GM12878 (cell line): Measurements from ENCODE around the gene PEMT. TPM values are rescaled to one million over a fixed set of nuclear protein-coding genes. Genes with fewer than 3 reads are reported as not detected.

Experiments used
- ATAC-seq: fragments of 200-7000 bp; cut with Tn5 transposase; 3 replicates; pipeline ENCODE4 v1.9.1; 2020; ENCODE audit warnings: mild to moderate bottlenecking, moderate library complexity
- BruUV-seq: library from RNA; stranded (reverse); fragments of 400-500 nt; replicated peaks from 2 replicates; lab custom pipeline; 2021; lab: Mats Ljungman, UMichigan
- CTCF ChIA-PET: fragments of 300-600 bp; sonication (Branson Sonifier 250); formaldehyde crosslinking; extraction: SDS; loops from one replicate; lab custom pipeline; 2021; ENCODE audit warnings: inconsistent platforms; lab: Yijun Ruan, JAX
- POLR2A ChIA-PET: fragments of 350-600 bp; formaldehyde crosslinking; extraction: SDS; loops from one replicate; lab custom pipeline; 2021; ENCODE audit warnings: inconsistent platforms; lab: Charles Lee
- RAD21 ChIA-PET: fragments of 300-600 bp; sonication (Branson Sonifier 250); formaldehyde crosslinking; loops from one replicate; lab custom pipeline; 2023; ENCODE audit warnings: antibody characterized with exemption; ENCODE audit not compliant: unreplicated experiment; lab: Charles Lee
- SMC1A ChIA-PET: fragments of 300-600 bp; sonication (Branson Sonifier 250); formaldehyde crosslinking; loops from one replicate; lab custom pipeline; 2023; ENCODE audit not compliant: unreplicated experiment, uncharacterized antibody; lab: Charles Lee
- DNase-seq: peaks from one replicate; pipeline ENCODE4 v3.0.0-alpha.2; 2011; ENCODE audit warnings: low read depth, low spot score
- FAIRE-seq: peaks from 3 replicates; lab custom pipeline; 2011; peaks lifted over from hg19 to GRCh38; lab: Jason Lieb, UNC
- H2AFZ ChIP-seq: 2 replicates; pipeline ENCODE4 v1.6.0; 2011; ENCODE audit warnings: low read depth, low read length, control low read depth; ENCODE audit not compliant: control insufficient read depth
- H3K27ac ChIP-seq: 2 replicates; pipeline ENCODE4 v1.5.1; 2011; ENCODE audit warnings: control low read depth; ENCODE audit not compliant: control insufficient read depth, insufficient read depth
- H3K27me3 ChIP-seq, 2 experiments: replicated peaks in 1 of 2; 2 replicates each; pipeline versions ENCODE4 v1.6.0 to v1.6.1; 2011; ENCODE audit warnings: low read length in 1 of 2; ENCODE audit not compliant: control insufficient read depth in 2 of 2, insufficient read depth in 2 of 2
- H3K36me3 ChIP-seq, 2 experiments: 2 replicates each; pipeline ENCODE4 v1.5.1; 2011; ENCODE audit warnings: low read length in 1 of 2; ENCODE audit not compliant: control insufficient read depth in 2 of 2, insufficient read depth in 2 of 2
- H3K4me1 ChIP-seq: 2 replicates; pipeline ENCODE4 v1.6.1; 2011; ENCODE audit warnings: mild to moderate bottlenecking, low read length, moderate library complexity, mixed read lengths; ENCODE audit not compliant: control insufficient read depth, insufficient read depth
- H3K4me2 ChIP-seq: 2 replicates; pipeline ENCODE4 v1.6.0; 2011; ENCODE audit warnings: control low read depth; ENCODE audit not compliant: control insufficient read depth, insufficient read depth
- H3K4me3 ChIP-seq: fragments of 200-600 bp; sonication (generic); 2 replicates; pipeline ENCODE4 v1.5.1; 2016
- H3K79me2 ChIP-seq: 2 replicates; pipeline ENCODE4 v1.6.0; 2011; ENCODE audit warnings: low read length; ENCODE audit not compliant: control insufficient read depth, insufficient read depth
- H3K9ac ChIP-seq: 2 replicates; pipeline ENCODE4 v1.8.0; 2011; ENCODE audit warnings: low read length, control low read depth, mixed read lengths; ENCODE audit not compliant: control insufficient read depth, insufficient read depth
- H3K9me3 ChIP-seq: replicated peaks from 3 replicates; pipeline ENCODE4 v1.5.1; 2011; ENCODE audit warnings: mild to moderate bottlenecking, low read length; ENCODE audit not compliant: control insufficient read depth, insufficient read depth
- H4K20me1 ChIP-seq: 2 replicates; pipeline ENCODE4 v1.6.0; 2011; ENCODE audit not compliant: control insufficient read depth, insufficient read depth
- BACH1 ChIP-seq: fragments of 450-650 bp; IDR thresholded peaks from 2 replicates; pipeline ENCODE4 v1.6.1; 2017; ENCODE audit warnings: mild to moderate bottlenecking, borderline replicate concordance
- DPF2 ChIP-seq: fragments of 450-650 bp; IDR thresholded peaks from 2 replicates; pipeline ENCODE4 v1.6.1; 2017; ENCODE audit warnings: mild to moderate bottlenecking
- JUND ChIP-seq: IDR thresholded peaks from 2 replicates; pipeline ENCODE4 v1.6.1; 2012; ENCODE audit warnings: low read depth, mild to moderate bottlenecking, low read length, improper control_type of control experiment, moderate library complexity
- KLF5 ChIP-seq: fragments of 450-650 bp; IDR thresholded peaks from 2 replicates; pipeline ENCODE4 v1.6.1; 2014; ENCODE audit warnings: mild to moderate bottlenecking; ENCODE audit not compliant: partially characterized antibody
- NFXL1 ChIP-seq: fragments of 450-650 bp; IDR thresholded peaks from 2 replicates; pipeline ENCODE4 v1.6.1; 2017; ENCODE audit warnings: antibody characterized with exemption, mild to moderate bottlenecking, borderline replicate concordance
- NFYB ChIP-seq: IDR thresholded peaks from 2 replicates; pipeline ENCODE4 v1.6.1; 2011; ENCODE audit warnings: low read depth, mild to moderate bottlenecking, low read length, improper control_type of control experiment, moderate library complexity; ENCODE audit not compliant: insufficient read depth
- POLR2A ChIP-seq: IDR thresholded peaks from 2 replicates; pipeline ENCODE4 v1.6.1; 2011; ENCODE audit warnings: low read depth, mild to moderate bottlenecking, low read length
- USF1 ChIP-seq: IDR thresholded peaks from 2 replicates; pipeline ENCODE4 v1.6.1; 2011; ENCODE audit warnings: borderline replicate concordance, low read depth, mild to moderate bottlenecking, moderate library complexity, mixed read lengths, low read length; ENCODE audit not compliant: insufficient read depth; ENCODE audit errors: extremely low read length
- YY1 ChIP-seq: IDR thresholded peaks from 2 replicates; pipeline ENCODE4 v1.6.1; 2011; ENCODE audit warnings: low read depth, mild to moderate bottlenecking, low read length
- ZNF207 ChIP-seq: fragments of 450-650 bp; IDR thresholded peaks from 2 replicates; pipeline ENCODE4 v1.6.1; 2014; ENCODE audit warnings: antibody characterized with exemption, mild to moderate bottlenecking, borderline replicate concordance
- ZNF274 ChIP-seq: IDR thresholded peaks from one replicate; pipeline ENCODE4 v1.8.0; 2011; ENCODE audit not compliant: insufficient read length, insufficient read depth
- WGBS: methylation state at CpG from one replicate; pipeline ENCODE4 v1.1.6; 2016; ENCODE audit warnings: low lambda C conversion rate; ENCODE audit not compliant: insufficient replicate concordance, insufficient coverage; ENCODE audit errors: missing lambda C conversion rate; 5-methylcytosine and 5-hydroxymethylcytosine counted together
- in situ Hi-C: fragments of 300-500 bp; cut with MboI; formaldehyde crosslinking; loops from 9 replicates; pipeline ENCODE4 v1.14.3; 2018; ENCODE audit warnings: mixed read lengths
- intact Hi-C: fragments of 100-400 bp; cut with micrococcal nuclease; formaldehyde crosslinking; loops from one replicate; pipeline ENCODE4 v1.14.2; 2022; ENCODE audit not compliant: unreplicated experiment
- polyA plus RNA-seq, 11 experiments: library from polyadenylated mRNA; depleted of rRNA in 4 of 11; unstranded in 6 of 11; stranded (reverse) in 5 of 11; fragments of >200 nt; fragmentation: Nextera tagmentation in 4 of 11; fragmentation: Illumina TruSeq in 1 of 11; extraction: Ambion mirVana in 4 of 11; extraction: Trizol in 1 of 11; gene quantifications; 1 replicate in 1 of 11; 2 replicates in 10 of 11; pipeline versions ENCODE4 v1.2.1 to v1.2.3, GENCODE V29; 2011 to 2016; ENCODE audit warnings: inconsistent platforms in 2 of 11, missing spikeins in 2 of 11, low read depth in 1 of 11
- total RNA-seq, 4 experiments: library from RNA; depleted of rRNA in 3 of 4; stranded (reverse); fragments of >200 nt in 3 of 4; fragmentation: Illumina TruSeq in 1 of 4; extraction: Trizol in 1 of 4; gene quantifications; 2 replicates each; pipeline versions ENCODE4 v1.2.1 to v1.2.3, GENCODE V29; 2013 to 2021
- TF ChIP-seq, protein P1 (sequence below): fragments of 450-650 bp; IDR thresholded peaks from 2 replicates; pipeline ENCODE4 v1.6.1; 2017; ENCODE audit warnings: mild to moderate bottlenecking, moderate library complexity
- TF ChIP-seq, protein P2 (sequence below): fragments of 450-650 bp; IDR thresholded peaks from 2 replicates; pipeline ENCODE4 v1.6.1; 2017; ENCODE audit warnings: mild to moderate bottlenecking

Gene PEMT
- total and polyA plus RNA-seq, 10 of the 15 experiments (the other 5 are each of a cell fraction or from before 2014, with no cell fraction given) = 2.8 to 44.7 (median 25.4) TPM

DNA sequence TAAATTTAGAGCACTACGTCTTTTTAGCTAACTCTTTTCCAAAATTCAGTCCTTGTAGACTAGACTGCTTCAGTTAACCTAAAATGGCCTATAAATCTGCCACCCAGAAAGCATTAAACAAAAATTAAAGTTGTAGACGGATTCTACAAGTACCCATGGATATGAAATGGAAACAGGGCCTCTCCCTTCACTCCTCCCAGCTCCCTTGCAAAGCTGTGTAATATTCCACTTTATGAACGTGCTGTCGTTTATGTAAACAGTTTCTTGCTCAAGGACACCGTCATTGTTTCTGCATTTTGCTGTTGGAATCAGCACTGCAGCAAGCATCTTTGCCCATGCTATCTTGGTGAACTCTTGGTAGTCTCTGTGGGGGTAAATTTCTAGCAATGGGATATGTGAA lies 109.6 kb downstream of the PEMT start:
- 87% methylated on average over 5 of the region's 5 CpGs for WGBS
- no peak overlapping the region for H3K27ac ChIP-seq
- no peaks in the 10 kb centered on the region for H4K20me1 ChIP-seq
- CTCF ChIA-PET = interaction anchor here (1.1 to 1.6 kb wide), 2 partner anchors 15 to 132 kb away, joined by 3 to 12 read pairs; partner anchors contain the start of gene RASD1
- ATAC-seq = no peak
- TF ChIP-seq POLR2A (no peak), NFXL1 (no peak), YY1 (no peak), ZNF274 (no peak), BACH1 (no peak), DPF2 (no peak), JUND (no peak), ZNF207 (no peak), NFYB (no peak), KLF5 (no peak), USF1 (no peak)
- TF ChIP-seq, protein P1, sequence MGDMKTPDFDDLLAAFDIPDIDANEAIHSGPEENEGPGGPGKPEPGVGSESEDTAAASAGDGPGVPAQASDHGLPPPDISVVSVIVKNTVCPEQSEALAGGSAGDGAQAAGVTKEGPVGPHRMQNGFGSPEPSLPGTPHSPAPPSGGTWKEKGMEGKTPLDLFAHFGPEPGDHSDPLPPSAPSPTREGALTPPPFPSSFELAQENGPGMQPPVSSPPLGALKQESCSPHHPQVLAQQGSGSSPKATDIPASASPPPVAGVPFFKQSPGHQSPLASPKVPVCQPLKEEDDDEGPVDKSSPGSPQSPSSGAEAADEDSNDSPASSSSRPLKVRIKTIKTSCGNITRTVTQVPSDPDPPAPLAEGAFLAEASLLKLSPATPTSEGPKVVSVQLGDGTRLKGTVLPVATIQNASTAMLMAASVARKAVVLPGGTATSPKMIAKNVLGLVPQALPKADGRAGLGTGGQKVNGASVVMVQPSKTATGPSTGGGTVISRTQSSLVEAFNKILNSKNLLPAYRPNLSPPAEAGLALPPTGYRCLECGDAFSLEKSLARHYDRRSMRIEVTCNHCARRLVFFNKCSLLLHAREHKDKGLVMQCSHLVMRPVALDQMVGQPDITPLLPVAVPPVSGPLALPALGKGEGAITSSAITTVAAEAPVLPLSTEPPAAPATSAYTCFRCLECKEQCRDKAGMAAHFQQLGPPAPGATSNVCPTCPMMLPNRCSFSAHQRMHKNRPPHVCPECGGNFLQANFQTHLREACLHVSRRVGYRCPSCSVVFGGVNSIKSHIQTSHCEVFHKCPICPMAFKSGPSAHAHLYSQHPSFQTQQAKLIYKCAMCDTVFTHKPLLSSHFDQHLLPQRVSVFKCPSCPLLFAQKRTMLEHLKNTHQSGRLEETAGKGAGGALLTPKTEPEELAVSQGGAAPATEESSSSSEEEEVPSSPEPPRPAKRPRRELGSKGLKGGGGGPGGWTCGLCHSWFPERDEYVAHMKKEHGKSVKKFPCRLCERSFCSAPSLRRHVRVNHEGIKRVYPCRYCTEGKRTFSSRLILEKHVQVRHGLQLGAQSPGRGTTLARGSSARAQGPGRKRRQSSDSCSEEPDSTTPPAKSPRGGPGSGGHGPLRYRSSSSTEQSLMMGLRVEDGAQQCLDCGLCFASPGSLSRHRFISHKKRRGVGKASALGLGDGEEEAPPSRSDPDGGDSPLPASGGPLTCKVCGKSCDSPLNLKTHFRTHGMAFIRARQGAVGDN = no peak
- TF ChIP-seq, protein P2, sequence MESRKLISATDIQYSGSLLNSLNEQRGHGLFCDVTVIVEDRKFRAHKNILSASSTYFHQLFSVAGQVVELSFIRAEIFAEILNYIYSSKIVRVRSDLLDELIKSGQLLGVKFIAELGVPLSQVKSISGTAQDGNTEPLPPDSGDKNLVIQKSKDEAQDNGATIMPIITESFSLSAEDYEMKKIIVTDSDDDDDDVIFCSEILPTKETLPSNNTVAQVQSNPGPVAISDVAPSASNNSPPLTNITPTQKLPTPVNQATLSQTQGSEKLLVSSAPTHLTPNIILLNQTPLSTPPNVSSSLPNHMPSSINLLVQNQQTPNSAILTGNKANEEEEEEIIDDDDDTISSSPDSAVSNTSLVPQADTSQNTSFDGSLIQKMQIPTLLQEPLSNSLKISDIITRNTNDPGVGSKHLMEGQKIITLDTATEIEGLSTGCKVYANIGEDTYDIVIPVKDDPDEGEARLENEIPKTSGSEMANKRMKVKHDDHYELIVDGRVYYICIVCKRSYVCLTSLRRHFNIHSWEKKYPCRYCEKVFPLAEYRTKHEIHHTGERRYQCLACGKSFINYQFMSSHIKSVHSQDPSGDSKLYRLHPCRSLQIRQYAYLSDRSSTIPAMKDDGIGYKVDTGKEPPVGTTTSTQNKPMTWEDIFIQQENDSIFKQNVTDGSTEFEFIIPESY = no peak
- RAD21 ChIA-PET = no interaction called here
- H2AFZ ChIP-seq = no peak overlapping the region
- no peaks in the 10 kb centered on the region for H3K9me3 ChIP-seq
- no peaks in the 10 kb centered on the region for H3K27me3 ChIP-seq
- SMC1A ChIA-PET = no interaction called here
- peaks cover 3 to 4% of the 10 kb centered on the region in 2 experiments for H3K36me3 ChIP-seq
- intact Hi-C loops = no loop called here
- H3K9ac ChIP-seq = no peak overlapping the region
- no peak overlapping the region for H3K4me3 ChIP-seq
- H3K4me2 ChIP-seq = no peak overlapping the region
- H3K79me2 ChIP-seq = peaks cover 34% of the 10 kb centered on the region
- BruUV-seq = no TSS peak
- no peak for FAIRE-seq
- POLR2A ChIA-PET = no interaction called here
- in situ Hi-C loops = no loop called here
- no peak for DNase-seq
- H3K4me1 ChIP-seq = no peaks in the 10 kb centered on the region; the same call in 1 of the 2 replicates
